ENCODE results near the gene AKIRIN2.

- TF ChIP-seq, protein P1, sequence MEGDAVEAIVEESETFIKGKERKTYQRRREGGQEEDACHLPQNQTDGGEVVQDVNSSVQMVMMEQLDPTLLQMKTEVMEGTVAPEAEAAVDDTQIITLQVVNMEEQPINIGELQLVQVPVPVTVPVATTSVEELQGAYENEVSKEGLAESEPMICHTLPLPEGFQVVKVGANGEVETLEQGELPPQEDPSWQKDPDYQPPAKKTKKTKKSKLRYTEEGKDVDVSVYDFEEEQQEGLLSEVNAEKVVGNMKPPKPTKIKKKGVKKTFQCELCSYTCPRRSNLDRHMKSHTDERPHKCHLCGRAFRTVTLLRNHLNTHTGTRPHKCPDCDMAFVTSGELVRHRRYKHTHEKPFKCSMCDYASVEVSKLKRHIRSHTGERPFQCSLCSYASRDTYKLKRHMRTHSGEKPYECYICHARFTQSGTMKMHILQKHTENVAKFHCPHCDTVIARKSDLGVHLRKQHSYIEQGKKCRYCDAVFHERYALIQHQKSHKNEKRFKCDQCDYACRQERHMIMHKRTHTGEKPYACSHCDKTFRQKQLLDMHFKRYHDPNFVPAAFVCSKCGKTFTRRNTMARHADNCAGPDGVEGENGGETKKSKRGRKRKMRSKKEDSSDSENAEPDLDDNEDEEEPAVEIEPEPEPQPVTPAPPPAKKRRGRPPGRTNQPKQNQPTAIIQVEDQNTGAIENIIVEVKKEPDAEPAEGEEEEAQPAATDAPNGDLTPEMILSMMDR (IDR thresholded peaks at IDR 0.05) = no peak
- TF ChIP-seq POLR2A (IDR thresholded peaks at IDR 0.05) = no peak
Observed at GRCh38 chr6:87669051-87669450, 33.0 kb downstream of the AKIRIN2 start.
